Cardiac fibroblast (primary cell): ENCODE data around the gene INHBB.

Experiments
- DNase-seq, 2 donors: peaks; one replicate each; pipeline versions ENCODE4 v3.0.0 to v3.0.0-alpha.2; 2010; ENCODE audit warnings: low read depth in 2 of 2
- H3K4me3 ChIP-seq, 2 donors: replicated peaks in 1 of 2; 1 replicate in 1 of 2; 2 replicates in 1 of 2; pipeline ENCODE4 v1.5.1; 2011; ENCODE audit warnings: low read depth in 2 of 2, low read length in 2 of 2, mild to moderate bottlenecking in 2 of 2, moderate library complexity in 1 of 2
- CTCF ChIP-seq: IDR thresholded peaks from one replicate; pipeline ENCODE4 v1.5.1; 2011; ENCODE audit warnings: low read depth, mild to moderate bottlenecking, low read length, inconsistent platforms

The INHBB gene

GRCh38 chr2:120366698-120367097 is 20.8 kb downstream of the INHBB start:
- DNase-seq, result no peak
- no peak overlapping the region for H3K4me3 ChIP-seq
- TF ChIP-seq CTCF, result no peak

GRCh38 chr2:120367221-120367620 is 21.3 kb downstream of the INHBB start:
- DNase-seq, result no peak
- H3K4me3 ChIP-seq, result no peak overlapping the region
- no peak for TF ChIP-seq CTCF

- no peak overlapping the region for H3K4me3 ChIP-seq
- TF ChIP-seq CTCF, result no peak
- no peak for DNase-seq
Observed at GRCh38 chr2:120367649-120368048, 21.7 kb downstream of the INHBB start.

GRCh38 chr2:120368086-120368485 is 22.1 kb downstream of the INHBB start:
- TF ChIP-seq CTCF, result no peak

DNA sequence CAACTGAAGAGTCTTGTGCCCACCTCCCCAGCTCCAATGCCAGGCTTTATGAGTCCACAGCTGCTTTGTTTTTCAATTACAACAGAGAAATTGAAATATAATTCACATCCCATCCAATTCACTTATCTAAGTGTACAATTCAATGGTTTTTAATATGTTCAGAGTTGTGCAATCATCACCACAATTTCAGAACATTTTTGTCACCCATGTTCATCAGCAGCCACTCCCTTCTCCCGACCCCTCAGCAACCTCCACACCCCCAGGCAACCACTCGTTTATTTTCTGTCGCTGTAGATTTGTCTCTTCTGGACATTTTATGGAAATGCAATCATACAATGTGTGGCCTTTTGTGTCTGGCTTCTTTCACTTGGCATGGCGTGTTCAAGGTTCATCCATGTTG is 23.3 kb downstream of the INHBB start:
- DNase-seq, result no peak
- H3K4me3 ChIP-seq, result no peak overlapping the region
- no peak for TF ChIP-seq CTCF

More at GRCh38 chr2:120368086-120368485, 22.1 kb downstream of the INHBB start:
- no peak for DNase-seq
- no peak overlapping the region for H3K4me3 ChIP-seq

DNA sequence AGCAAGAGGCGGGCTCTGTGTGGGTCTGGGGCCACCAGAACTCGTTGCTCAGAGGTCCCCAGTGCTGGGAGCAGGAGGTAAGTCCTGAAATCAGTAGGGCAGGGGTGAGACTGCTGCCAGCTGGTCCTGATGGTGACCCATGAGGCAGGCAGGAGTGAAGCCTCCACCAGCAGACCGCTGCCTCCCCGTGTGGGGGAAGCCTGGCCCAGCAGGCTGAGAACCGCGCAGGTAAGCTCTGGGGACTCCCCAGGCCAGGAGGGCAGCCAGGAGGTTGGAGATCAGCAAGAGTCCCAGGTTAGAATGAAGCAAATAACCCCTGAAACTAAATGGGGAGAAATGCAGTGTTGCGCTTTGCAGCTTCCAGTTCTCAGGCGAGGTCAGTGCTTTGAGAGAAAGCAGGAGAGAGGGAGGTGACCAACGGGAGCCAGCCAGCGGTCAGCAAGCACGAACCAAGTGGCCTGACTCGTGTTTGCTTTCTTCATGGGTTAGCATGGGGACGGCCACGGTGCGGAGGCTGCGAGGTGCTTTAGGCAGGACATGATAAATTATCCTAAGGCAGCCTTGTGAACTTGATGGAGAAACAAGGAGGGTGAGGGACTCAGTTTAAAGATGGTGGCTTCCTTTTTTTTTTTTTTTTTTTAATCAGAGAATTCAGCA is 26.2 kb downstream of the INHBB start:
- DNase-seq, result no peak
- no peak for TF ChIP-seq CTCF
- H3K4me3 ChIP-seq, result no peak overlapping the region

- no peak for TF ChIP-seq CTCF
- H3K4me3 ChIP-seq, result no peak overlapping the region
- DNase-seq, result no peak
Observed at GRCh38 chr2:120372816-120373215, 26.9 kb downstream of the INHBB start.
